Activated CD4-positive, alpha-beta T cell treated with anti-CD3 and anti-CD28 coated beads, Interleukin-2, amount 50 U/mL, for 16 hours (primary cell): ENCODE data around the gene BICRAL.
"Not testable (repeated sequence)": the region's sequence is repeated elsewhere in the genome, so short reads cannot be mapped to it uniquely, and the experiment has no call there.

Experiments used
- DNase-seq: peaks from one replicate; pipeline ENCODE4 v3.0.0-alpha.2; 2020

The BICRAL gene

DNA sequence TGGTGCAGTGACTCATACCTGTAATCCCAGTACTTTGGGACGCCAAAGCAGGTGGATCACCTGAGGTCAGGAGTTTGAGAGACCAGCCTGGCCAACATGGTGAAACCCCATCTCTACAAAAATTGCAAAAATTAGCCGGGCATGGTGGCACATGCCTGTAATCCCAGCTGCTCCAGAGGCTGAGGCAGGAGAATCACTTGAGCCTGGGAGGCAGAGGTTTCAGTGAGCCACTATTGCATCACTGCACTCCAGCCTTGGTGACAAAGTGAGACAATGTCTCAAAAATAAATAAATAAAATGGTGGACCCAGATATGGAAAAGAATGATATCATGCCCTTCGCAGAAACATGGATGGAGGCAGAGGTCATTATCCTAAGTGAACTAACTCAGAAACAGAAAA lies 15.8 kb downstream of the BICRAL start:
- not testable (repeated sequence) for DNase-seq

DNA sequence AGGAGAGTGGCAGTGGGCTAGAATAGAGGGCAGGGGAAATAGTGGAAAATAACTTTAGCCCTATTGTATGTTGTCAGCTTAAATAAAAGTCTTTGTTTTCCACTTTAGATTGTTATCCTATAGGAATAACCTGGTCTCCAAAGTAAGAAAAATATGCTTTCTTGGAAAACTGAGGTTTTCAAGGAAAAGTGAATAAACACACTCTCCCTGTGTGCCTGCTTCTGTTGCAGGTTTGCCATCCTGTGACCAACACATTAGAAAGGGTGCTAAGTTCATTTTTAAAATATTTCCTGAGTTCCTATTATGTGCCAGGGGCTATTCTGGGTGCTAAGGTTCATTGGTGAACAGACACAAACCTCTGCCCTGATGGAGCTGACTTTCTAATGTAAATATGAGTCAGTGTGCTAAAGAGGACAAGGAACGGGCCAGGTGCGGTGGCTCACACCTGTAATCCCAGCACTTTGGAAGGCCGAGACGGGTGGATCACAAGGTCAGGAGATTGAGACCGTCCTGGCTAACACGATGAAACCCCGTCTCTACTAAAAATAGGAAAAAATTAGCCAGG lies 23.5 kb downstream of the BICRAL start:
- DNase-seq: no peak

- DNase-seq: not testable (repeated sequence)
These were observed 24.5 kb downstream of the BICRAL start for GRCh38 chr6:42806359-42806758.

- no peak for DNase-seq
These were observed 26.9 kb downstream of the BICRAL start for GRCh38 chr6:42808492-42809483.

- no peak for DNase-seq
These were observed 31.3 kb downstream of the BICRAL start for GRCh38 chr6:42813074-42813645.

DNA sequence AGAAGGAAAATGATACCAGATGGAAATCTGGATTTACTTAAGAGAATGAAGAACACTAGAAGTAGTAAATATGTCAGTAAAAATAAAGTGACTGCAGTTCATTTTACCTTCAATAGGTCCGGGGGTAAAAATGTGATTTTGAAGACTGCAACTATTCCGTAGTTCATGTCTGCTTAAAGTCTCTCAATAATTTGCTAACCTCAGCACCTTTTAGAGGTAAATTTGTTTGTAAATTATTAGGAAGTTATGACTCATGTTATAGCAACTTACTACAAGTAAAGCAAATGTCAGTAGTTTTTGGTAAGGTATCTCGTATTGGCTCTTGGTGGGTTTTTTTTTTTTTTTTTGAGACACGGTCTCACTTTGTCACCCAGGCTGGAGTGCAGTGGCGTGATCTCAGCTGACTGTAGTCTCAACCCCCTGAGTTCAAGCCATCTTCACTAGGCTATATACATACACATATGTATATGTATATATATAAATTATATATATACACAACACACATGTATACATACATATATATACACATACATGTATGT lies 32.1 kb downstream of the BICRAL start:
- no peak for DNase-seq

DNA sequence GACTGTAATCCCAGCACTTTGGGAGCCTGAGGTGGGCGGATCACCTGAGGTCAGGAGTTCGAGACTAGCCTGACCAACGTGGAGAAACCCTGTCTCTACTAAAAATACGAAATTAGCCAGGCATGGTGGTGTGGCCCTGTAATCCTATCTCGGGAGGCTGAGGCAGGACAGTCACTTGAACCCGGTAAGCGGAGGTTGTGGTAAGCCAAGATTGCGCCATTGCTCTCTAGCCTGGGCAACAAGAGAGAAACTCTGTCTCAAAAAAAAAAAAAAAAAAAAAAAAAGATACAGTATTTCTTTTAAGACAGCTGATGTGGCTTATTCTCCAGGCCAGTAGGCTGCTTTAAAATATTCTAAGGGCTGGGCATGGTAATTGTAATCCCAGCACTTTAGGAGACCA lies 33.9 kb downstream of the BICRAL start:
- not testable (repeated sequence) for DNase-seq

- no peak for DNase-seq
These were observed 36.1 kb downstream of the BICRAL start for GRCh38 chr6:42817907-42818306.

GRCh38 chr6:42818416-42818815 lies 36.6 kb downstream of the BICRAL start:
- no peak for DNase-seq

DNA sequence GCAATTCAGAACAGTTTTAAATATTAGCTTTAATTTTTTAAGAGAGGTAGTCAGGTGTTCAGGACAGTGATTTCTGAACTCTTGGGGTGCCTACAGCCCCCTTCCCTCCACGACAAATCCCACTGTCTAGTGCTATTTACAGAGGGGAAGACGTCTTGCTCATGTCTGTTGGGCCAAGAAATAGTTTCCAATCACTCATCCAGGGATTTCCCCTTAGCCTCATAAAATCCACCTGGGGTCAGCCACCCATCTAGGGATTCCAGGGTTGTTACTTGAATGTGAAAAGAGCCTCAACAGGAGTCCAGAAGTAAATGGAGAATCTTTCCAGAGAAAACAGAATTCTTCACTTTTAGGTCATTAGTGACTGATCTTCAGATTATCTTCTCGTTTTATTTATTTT lies 37.0 kb downstream of the BICRAL start:
- DNase-seq: no peak

DNA sequence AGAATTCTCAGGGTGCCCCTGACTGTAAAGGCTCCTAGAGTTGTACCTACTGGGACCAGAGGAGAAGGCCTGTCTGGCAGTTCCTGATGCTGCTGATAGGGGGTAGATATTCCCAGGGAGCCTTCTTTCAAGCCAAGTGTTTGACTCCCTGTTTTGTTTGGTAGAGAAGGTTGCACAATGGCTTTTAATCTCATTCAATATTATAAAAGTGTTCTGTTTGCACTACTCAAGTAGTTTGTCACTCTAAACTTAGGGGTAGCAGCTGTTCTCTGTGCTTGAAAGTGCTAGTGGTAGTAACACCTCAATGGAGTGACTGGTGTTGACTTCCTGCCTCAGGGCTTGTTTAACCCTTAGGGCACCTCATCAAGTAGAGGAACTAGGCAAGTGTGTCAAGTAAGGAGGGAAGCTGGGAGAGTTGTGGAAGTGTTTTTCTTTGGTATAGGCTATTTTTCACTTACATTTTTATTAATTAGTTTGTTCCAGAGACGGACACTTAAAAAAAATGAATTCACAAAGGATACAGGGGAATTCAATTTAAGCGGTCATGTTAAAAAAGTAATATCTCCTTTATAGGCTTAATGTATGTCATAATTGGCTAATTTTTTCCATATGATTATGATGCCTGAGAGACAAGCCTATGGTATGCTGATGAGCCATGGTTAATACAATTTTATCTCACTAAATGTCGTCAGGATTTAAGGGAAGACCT lies 38.1 kb downstream of the BICRAL start:
- DNase-seq: peak; percentile 7

- DNase-seq: no peak
These were observed 38.9 kb downstream of the BICRAL start for GRCh38 chr6:42820512-42821340.

DNA sequence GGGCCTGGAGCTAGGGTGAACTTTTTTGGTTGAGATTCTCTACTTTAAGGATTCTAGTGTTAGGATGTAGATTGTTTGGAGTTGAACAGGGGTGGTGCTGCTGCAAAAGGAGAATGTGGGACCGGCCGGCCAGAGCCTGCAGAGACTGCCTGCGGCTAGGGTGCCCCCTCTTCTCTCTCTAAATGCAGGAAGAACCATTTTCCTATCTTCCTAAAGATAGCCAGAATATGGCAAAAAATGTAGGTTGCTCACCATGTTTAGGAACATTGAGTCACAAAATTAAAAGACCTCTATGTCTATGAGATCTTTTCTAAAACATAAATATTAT lies 39.5 kb downstream of the BICRAL start:
- DNase-seq: no peak

- DNase-seq: no peak
These were observed 40.0 kb downstream of the BICRAL start for GRCh38 chr6:42821846-42822245.

DNA sequence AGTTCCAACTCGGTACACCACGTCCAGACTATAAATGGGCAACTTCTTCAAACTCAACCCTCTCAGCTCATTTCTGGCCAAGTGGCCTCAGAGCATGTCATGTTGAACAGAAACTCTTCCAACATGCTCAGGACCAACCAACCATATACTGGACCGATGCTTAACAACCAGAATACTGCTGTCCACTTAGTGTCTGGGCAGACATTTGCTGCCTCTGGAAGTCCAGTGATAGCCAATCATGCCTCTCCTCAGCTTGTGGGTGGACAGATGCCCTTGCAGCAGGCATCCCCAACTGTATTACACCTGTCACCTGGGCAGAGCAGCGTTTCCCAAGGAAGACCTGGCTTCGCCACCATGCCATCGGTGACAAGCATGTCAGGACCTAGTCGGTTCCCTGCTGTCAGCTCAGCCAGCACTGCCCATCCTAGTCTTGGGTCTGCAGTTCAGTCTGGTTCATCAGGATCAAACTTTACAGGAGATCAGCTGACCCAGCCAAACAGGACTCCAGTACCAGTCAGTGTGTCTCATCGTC lies 47.8 kb downstream of the BICRAL start:
- no peak for DNase-seq

GRCh38 chr6:42831237-42831636 lies 49.4 kb downstream of the BICRAL start:
- no peak for DNase-seq

- no peak for DNase-seq
These were observed 52.2 kb downstream of the BICRAL start for GRCh38 chr6:42834056-42834455.

DNA sequence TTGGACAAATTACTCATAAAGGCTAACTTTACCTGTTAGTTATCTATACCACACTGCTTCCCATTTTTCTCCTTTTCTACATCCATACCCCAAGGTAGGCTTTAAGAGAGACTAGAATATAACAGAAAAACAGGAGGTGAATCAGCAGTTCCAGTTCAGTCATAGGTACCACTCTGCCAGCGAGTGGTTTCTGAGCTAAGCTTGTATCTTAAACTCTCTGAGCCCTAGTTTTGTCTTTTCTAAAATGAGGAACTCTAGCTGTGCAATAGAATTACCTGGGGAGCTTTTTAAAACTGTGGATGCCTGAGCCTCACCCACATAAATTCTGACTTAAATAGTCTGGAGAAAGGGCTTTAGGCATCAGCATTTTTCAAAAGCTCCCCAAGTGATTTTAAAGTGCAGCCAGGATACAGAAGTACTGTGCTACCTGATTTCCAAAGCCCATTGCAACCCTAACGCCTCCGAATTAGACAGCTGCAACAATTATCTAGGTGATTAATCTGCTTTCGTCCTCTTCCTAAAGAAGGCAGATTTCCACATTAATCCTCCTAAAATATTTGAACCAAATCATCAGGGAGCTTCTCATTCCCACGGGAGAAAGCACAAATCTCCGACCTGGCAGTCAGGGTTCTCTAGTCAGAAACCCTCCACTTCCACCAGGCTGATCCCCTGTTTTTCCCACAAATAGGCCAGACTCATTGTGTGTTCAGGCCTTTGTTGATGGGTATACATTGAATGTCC lies 60.2 kb downstream of the BICRAL start:
- no peak for DNase-seq

DNA sequence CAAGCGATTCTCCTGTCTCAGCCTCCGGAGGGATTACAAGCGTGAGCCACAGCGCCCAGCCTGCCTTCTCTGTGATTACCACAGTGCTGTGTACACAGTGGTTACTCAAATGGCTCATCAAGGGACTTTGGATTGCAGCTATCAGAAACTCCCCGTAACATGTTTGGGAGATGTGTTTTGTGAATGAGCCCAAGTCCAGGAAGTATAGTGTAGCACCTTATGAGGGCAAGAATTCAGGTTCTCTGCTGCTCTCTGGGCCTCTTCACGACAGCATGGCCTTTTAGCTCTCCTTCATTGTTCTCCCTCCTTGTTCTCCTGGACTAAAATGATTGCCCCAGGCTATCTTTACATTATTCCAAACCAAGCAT lies 63.5 kb downstream of the BICRAL start:
- DNase-seq: no peak

- no peak for DNase-seq
These were observed 64.7 kb downstream of the BICRAL start for GRCh38 chr6:42846505-42846904.

GRCh38 chr6:42848700-42849099 lies 66.8 kb downstream of the BICRAL start:
- no peak for DNase-seq
